ENCODE data around the gene RFK. TPM values are rescaled to one million over a fixed set of nuclear protein-coding genes. Genes with fewer than 3 reads are reported as not detected.

RFK gene
- total and polyA plus RNA-seq, 7 donors: 12.9 to 145 (median 23.5) TPM

DNA sequence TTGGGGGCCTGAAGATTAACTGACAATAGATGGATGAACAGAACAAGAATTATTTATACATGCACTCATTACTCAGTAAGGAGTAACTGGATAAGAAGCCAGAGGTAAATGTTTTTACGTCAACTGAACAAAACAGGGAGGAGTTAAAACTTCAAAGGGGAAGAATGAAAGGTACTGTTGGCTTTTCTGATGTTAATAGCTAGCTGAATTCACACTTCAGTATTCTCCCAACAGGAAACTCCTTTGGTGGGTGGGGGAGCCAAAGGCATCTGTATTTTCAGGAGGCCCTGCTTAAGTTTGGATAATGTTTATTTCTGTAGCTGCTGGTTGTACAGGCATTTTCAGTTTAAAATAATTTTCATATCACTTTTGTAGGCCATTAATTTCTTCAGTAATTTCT is 23.2 kb upstream of the RFK start:
- H3K4me3 ChIP-seq: no peak overlapping the region
- H3K27me3 ChIP-seq: no peaks in the 10 kb centered on the region
- intact Hi-C loops (cut with DNase I): no loop called here
- whole genome bisulfite sequencing, 2 donors: 0 to 11% methylated on average over 1 of the region's 1 CpG
- peaks cover 0 to 4% (median 2%) of the 10 kb centered on the region in 4 donors for H3K9me3 ChIP-seq
- DNase-seq: no peak
- H3K36me3 ChIP-seq: no peaks in the 10 kb centered on the region
- no peaks in the 10 kb centered on the region for H3K4me1 ChIP-seq
- H3K27ac ChIP-seq: no peak overlapping the region
- no peak for TF ChIP-seq EP300 (IDR thresholded peaks at IDR 0.05)
- TF ChIP-seq, protein P1, sequence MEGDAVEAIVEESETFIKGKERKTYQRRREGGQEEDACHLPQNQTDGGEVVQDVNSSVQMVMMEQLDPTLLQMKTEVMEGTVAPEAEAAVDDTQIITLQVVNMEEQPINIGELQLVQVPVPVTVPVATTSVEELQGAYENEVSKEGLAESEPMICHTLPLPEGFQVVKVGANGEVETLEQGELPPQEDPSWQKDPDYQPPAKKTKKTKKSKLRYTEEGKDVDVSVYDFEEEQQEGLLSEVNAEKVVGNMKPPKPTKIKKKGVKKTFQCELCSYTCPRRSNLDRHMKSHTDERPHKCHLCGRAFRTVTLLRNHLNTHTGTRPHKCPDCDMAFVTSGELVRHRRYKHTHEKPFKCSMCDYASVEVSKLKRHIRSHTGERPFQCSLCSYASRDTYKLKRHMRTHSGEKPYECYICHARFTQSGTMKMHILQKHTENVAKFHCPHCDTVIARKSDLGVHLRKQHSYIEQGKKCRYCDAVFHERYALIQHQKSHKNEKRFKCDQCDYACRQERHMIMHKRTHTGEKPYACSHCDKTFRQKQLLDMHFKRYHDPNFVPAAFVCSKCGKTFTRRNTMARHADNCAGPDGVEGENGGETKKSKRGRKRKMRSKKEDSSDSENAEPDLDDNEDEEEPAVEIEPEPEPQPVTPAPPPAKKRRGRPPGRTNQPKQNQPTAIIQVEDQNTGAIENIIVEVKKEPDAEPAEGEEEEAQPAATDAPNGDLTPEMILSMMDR (IDR thresholded peaks at IDR 0.05): no peak
- TF ChIP-seq POLR2A (IDR thresholded peaks at IDR 0.05): no peak
- TF ChIP-seq POLR2AphosphoS5 (IDR thresholded peaks at IDR 0.05): no peak

DNA sequence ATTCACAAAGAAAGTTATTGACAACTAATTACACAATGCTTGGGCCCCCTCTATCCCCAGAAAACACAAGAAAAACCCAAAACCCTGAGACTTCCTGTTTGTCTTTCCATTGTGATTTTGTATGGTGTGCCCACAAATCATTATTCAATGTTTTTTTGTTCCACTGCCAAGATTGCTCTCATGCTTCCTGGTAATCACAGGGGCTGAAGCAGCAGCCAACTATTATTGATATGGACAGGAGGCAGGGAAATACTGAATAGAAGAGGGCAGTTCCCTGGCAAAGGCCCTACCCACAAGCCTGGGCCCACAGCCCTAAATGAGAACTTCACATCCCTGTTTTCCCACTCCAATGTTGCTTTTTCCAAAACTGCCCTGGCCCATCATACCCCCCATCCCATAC is 21.5 kb upstream of the RFK start:
- H3K4me1 ChIP-seq: no peaks in the 10 kb centered on the region
- TF ChIP-seq POLR2A (IDR thresholded peaks at IDR 0.05) (no peak), POLR2AphosphoS5 (IDR thresholded peaks at IDR 0.05) (no peak), EP300 (IDR thresholded peaks at IDR 0.05) (no peak)
- TF ChIP-seq, protein P1 (IDR thresholded peaks at IDR 0.05): no peak
- no peaks in the 10 kb centered on the region for H3K36me3 ChIP-seq
- DNase-seq: no peak
- peaks cover 0 to 4% (median 2%) of the 10 kb centered on the region in 4 donors for H3K9me3 ChIP-seq
- intact Hi-C loops (cut with DNase I): no loop called here
- H3K27me3 ChIP-seq: no peaks in the 10 kb centered on the region
- H3K27ac ChIP-seq: no peak overlapping the region
- no peak overlapping the region for H3K4me3 ChIP-seq

DNA sequence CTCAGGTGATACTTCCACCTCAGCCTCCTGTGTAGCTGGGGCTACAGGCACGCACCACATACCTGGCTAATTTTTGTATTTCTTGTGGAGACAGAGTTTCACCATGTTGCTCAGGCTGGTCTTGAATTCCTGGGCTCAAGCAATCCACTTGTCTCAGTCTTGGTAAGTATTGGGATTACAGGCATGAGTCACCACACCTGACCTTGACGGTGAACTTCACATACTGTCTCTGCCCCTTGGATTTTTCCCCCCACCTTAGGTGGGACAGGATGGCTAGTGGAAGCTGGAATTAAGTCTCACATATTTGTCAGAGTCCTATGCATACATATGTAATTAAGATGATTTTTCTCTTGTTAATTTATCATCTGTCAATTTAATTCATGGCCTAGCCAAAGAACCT is 20.9 kb upstream of the RFK start:
- Histone ChIP-seq H3K27ac (no peak overlapping the region), H3K4me1 (no peaks in the 10 kb centered on the region), H3K9me3 (peaks cover 0 to 4% (median 2%) of the 10 kb centered on the region in 4 donors), H3K4me3 (no peak overlapping the region), H3K27me3 (no peaks in the 10 kb centered on the region), H3K36me3 (no peaks in the 10 kb centered on the region)
- TF ChIP-seq, protein P1 (IDR thresholded peaks at IDR 0.05): no peak
- no peak for TF ChIP-seq EP300 (IDR thresholded peaks at IDR 0.05)
- TF ChIP-seq POLR2A (IDR thresholded peaks at IDR 0.05): no peak
- no peak for TF ChIP-seq POLR2AphosphoS5 (IDR thresholded peaks at IDR 0.05)
- 65 to 85% methylated on average over 2 of the region's 2 CpGs for WGBS, 2 donors
- intact Hi-C loops (cut with DNase I): no loop called here
- no peak for DNase-seq

DNA sequence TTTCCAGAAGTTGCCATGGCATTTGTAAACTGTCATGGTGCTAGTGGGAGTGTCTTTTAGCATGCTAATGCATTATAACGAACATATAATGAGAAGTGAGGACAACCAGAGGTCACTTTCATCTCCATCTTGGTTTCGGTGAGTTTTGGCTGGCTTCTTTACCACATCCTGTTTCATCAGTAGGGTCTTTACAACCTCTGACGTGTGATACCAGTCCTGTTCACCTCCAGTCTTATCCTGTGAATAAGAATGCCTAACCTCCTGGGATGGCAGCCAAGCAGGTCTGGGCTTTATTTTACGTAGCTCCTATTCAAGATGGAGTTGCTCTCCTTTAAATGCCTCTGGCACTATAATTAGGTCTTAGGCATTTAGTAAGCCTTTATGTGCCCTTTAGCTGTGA is 20.4 kb upstream of the RFK start:
- no peaks in the 10 kb centered on the region for H3K4me1 ChIP-seq

DNA sequence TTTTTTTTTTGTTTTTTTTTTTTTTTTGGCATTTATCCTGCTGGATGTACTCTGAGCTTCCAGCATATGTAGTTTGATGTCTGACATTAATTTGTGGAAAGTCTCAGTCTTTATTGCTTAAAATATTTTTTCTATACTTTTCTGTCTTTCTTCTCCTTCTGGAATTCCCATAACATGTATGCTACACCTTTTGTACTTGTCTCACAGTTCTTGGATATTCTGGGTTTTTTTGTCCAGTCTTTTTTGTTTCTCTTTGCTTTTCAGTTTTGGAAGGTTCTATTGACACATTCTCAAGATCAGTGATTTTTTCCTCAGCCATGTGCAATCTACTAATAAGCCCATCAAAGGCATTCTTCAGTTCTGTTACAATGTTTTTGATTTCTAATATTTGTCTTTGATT is 19.4 kb upstream of the RFK start:
- Histone ChIP-seq H3K27ac (no peak overlapping the region), H3K4me3 (no peak overlapping the region), H3K27me3 (no peaks in the 10 kb centered on the region), H3K9me3 (peaks cover 0 to 4% (median 2%) of the 10 kb centered on the region in 4 donors), H3K4me1 (no peaks in the 10 kb centered on the region), H3K36me3 (no peaks in the 10 kb centered on the region)
- TF ChIP-seq, protein P1 (IDR thresholded peaks at IDR 0.05): no peak
- TF ChIP-seq POLR2A (IDR thresholded peaks at IDR 0.05) (no peak), EP300 (IDR thresholded peaks at IDR 0.05) (no peak), POLR2AphosphoS5 (IDR thresholded peaks at IDR 0.05) (no peak)
- intact Hi-C loops (cut with DNase I): no loop called here
- DNase-seq: no peak

More for the DNA sequence above, 20.4 kb upstream of the RFK start:
- no peak overlapping the region for H3K4me3 ChIP-seq
- TF ChIP-seq, protein P1 (IDR thresholded peaks at IDR 0.05): no peak
- TF ChIP-seq POLR2A (IDR thresholded peaks at IDR 0.05) (no peak), EP300 (IDR thresholded peaks at IDR 0.05) (no peak), POLR2AphosphoS5 (IDR thresholded peaks at IDR 0.05) (no peak)
- WGBS, 2 donors: 75 to 83% methylated on average over 4 of the region's 4 CpGs
- no peak overlapping the region for H3K27ac ChIP-seq
- no peaks in the 10 kb centered on the region for H3K36me3 ChIP-seq
- H3K27me3 ChIP-seq: no peaks in the 10 kb centered on the region
- H3K9me3 ChIP-seq: peaks cover 0 to 4% (median 2%) of the 10 kb centered on the region in 4 donors
- no peak for DNase-seq
- intact Hi-C loops (cut with DNase I): no loop called here

All from sigmoid colon (tissue), 7 donors.